AG20443 (cell line): ENCODE data around the gene EPN2.

Source experiments
- DNase-seq: peaks from one replicate; pipeline ENCODE4 v3.0.0; 2012; ENCODE audit warnings: low spot score, mixed read lengths

EPN2 gene

DNA sequence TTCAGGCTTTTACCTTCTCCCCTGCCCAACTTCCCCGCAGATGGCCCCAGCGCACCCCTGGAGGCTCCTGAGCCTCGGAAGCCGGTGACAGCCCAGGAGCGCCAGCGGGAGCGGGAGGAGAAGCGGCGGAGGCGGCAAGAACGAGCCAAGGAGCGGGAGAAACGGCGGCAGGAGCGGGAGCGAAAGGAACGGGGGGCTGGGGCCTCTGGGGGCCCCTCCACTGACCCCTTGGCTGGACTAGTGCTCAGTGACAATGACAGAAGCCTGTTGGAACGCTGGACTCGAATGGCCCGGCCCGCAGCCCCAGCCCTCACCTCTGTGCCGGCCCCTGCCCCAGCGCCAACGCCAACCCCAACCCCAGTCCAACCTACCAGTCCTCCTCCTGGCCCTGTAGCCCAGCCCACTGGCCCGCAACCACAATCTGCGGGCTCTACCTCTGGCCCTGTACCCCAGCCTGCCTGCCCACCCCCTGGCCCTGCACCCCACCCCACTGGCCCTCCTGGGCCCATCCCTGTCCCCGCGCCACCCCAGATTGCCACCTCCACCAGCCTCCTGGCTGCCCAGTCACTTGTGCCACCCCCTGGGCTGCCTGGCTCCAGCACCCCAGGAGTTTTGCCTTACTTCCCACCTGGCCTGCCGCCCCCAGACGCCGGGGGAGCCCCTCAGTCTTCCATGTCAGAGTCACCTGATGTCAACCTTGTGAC is 144.7 kb downstream of the EPN2 start:
- DNase-seq = no peak

DNA sequence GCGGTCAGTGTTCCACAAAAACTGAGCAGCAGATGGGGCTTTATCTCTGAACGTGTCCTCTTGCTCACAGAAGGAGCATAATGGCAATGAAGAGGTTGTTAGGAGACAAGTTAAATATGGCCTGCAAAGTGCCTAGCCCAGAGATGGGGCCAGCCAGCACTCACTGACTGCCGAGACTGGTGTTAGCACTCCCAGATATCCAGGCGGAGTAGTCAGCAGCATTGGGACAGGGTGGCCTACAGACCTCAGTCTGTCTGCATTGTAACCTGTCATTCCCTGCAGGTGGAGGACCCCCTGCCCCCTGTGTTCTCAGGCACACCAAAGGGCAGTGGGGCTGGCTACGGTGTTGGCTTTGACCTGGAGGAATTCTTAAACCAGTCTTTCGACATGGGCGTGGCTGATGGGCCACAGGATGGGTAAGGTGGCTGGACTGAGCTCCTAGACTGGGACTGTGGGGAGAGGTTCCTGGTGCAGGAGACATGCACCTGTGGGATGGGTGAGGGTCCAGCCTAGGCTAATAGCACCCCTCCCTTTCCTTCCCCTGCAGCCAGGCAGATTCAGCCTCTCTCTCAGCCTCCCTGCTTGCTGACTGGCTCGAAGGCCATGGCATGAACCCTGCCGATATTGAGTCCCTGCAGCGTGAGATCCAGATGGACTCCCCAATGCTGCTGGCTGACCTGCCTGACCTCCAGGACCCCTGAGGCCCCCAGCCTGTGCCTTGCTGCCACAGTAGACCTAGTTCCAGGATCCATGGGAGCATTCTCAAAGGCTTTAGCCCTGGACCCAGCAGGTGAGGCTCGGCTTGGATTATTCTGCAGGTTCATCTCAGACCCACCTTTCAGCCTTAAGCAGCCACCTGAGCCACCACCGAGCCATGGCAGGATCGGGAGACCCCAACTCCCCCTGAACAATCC is 145.6 kb downstream of the EPN2 start:
- DNase-seq = no peak

DNA sequence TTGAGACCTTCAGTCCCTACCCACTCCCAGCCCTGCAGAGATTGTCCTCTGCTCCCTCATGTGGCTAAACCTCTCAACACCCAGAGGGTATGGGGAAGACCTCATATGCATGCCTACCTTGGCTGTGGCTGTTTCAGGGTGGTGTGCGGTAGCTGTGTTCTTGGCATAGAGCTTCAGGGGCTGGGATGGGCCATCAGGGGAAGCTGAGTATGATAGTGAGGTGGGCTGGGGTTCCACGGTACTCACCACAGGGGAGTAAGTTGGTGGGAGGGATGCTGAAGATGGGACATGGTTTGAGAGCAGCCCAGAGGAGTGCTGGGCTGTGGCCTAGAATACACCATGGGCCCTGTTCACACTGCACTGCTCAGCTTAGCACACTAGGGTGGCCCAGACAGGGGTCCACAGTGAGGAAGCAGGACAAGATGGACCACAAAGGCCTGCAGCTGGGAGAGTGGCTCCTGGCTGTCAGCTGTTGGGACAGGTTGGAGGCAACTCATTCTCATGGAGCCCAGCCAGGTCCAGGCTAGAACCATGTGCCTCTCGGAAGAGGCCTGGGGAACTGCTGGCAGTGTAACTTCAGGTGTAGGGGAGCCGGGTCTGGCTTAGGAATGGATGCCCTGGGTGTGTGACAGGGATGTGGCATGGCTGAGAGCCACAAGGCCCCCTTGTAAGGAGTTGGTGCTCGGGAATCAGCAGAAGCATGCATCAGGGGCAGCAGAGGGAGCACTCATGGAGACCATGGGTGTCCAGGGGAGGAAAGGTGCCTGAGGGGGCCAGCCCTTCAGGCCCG is 146.7 kb downstream of the EPN2 start:
- peak; percentile 42 for DNase-seq

DNA sequence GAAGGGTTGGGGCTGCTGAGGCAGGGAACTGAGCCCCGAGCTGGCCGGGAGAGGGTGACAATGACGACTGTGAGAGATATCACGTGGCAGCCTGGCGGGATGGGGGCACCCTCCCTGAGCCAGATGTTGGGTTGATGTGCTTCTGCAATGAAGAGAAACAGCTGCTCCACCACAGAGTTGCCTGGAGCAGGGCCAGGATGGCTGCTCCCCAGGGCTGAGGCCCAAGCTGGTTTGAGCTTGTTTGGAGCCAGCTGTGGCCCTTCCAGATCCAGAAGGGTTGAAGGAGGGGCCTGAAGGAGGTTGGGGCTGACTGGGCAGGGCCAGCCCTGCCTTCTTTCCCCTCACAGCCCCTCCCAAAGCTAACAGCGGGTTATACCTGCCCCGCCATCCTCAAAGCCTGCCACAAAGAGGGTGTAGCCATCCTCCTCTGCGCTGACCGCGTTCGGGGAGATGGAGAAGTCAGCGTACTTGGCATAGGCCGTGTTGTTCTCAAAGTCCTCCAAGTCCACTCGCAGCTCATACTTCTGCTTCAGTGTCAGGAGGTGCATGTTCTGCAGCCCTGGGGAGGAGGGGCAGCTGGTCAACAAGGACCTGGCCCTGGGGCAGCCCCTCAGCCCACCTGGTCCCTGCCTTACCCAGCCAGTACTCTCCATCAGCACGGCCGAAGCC is 147.7 kb downstream of the EPN2 start:
- peak; percentile 72 for DNase-seq

DNA sequence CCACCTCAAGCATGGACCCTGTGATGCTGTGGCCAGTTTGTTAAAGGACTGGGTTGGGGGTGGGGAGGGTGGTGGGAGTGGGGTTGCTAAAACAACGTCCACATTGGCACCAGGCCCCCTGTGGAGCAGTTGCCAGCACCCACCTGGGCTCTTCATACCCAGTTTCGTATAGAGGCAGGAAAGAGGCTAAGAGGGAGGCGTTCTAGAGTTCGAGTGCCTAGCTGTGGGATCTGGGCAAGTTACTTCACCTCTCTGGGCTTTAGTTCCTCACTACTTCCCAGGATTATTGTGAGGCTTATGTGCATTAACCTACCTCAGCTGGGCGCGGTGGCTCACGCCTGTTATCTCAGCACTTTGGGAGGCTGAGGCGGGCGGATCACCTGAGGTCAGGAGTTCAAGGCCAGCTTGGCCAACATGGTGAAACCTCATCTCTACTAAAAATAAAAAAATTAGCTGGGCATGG is 148.4 kb downstream of the EPN2 start:
- DNase-seq = no peak
